ENCODE measurements around the gene HLA-DQA2. TPM values are rescaled to one million over a fixed set of nuclear protein-coding genes. Genes with fewer than 3 reads are reported as not detected.

HLA-DQA2 gene
- total RNA-seq, 4 donors from 2014 or later, result 0.33 to 0.94 TPM; not detected in 2

DNA sequence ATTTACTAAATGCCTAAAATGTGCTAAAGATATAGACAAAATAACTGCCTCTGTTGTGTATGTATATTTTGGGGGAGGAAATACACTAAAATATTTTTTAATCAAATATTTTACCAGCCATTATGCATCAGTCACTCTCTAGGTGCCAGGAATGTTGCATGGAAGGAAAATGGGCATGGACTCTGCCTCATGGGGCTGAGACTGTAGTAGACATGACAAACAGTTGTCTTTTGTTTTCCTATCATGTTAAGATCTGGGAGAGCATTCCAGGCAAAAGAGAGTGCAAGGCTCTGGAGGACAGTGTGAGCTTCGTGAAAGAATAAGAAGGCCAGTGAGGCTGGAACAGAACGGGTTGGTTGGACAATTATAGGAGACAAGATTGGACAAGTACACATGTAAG is 49.1 kb downstream of the HLA-DQA2 start:
- Histone ChIP-seq H3K4me1 (no peaks in the 10 kb centered on the region), H3K27me3 (no peaks in the 10 kb centered on the region), H3K27ac (no peak overlapping the region), H3K36me3 (no peaks in the 10 kb centered on the region), H3K4me3 (replicated peaks in 1 of 3) (no peak overlapping the region), H3K9me3 (no peaks in the 10 kb centered on the region)
- 38 to 61% methylated on average over 2 of the region's 2 CpGs for WGBS, 2 donors
- intact Hi-C loops (cut with DNase I), result loop anchor here (10.0 kb wide), 1 partner anchor 86 kb away; no protein-coding TSS in a partner anchor
- no peak for DNase-seq
- TF ChIP-seq, protein P1, sequence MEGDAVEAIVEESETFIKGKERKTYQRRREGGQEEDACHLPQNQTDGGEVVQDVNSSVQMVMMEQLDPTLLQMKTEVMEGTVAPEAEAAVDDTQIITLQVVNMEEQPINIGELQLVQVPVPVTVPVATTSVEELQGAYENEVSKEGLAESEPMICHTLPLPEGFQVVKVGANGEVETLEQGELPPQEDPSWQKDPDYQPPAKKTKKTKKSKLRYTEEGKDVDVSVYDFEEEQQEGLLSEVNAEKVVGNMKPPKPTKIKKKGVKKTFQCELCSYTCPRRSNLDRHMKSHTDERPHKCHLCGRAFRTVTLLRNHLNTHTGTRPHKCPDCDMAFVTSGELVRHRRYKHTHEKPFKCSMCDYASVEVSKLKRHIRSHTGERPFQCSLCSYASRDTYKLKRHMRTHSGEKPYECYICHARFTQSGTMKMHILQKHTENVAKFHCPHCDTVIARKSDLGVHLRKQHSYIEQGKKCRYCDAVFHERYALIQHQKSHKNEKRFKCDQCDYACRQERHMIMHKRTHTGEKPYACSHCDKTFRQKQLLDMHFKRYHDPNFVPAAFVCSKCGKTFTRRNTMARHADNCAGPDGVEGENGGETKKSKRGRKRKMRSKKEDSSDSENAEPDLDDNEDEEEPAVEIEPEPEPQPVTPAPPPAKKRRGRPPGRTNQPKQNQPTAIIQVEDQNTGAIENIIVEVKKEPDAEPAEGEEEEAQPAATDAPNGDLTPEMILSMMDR (IDR thresholded peaks at IDR 0.05), result no peak
- TF ChIP-seq POLR2A (IDR thresholded peaks at IDR 0.05), result no peak

DNA sequence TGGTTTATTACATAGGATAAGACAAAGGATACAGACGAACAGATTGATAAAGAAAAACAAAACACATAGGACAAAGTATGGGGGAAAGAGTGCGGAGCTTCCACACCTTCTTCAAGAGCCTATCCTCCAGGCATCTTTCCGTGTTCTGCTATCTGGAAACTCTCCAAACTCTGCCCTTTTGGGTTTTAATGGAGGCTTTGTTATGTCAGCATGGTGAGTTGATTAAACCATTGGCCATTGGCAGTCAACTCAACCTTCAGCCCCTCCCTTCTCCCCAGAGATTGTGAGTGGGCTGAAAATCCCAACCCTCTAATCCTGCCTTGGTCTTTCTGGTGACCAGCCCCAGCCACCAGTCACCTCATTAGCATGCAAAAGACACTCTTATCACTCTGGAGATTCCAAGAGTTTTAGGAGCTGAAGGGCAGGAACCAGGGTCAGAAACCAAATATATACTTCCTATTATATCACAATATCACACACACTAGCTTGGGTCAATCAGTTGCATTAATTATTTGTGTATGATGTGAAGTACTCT is 51.8 kb downstream of the HLA-DQA2 start:
- no peaks in the 10 kb centered on the region for H3K27me3 ChIP-seq
- H3K4me3 ChIP-seq (replicated peaks in 1 of 3), result no peak overlapping the region
- DNase-seq, result no peak
- H3K36me3 ChIP-seq, result no peaks in the 10 kb centered on the region
- TF ChIP-seq, protein P1 (IDR thresholded peaks at IDR 0.05), result no peak
- TF ChIP-seq POLR2A (IDR thresholded peaks at IDR 0.05), result no peak
- H3K4me1 ChIP-seq, result no peaks in the 10 kb centered on the region
- intact Hi-C loops (cut with DNase I), result loop anchor here (10.0 kb wide), 1 partner anchor 88 kb away; no protein-coding TSS in a partner anchor
- H3K27ac ChIP-seq, result no peak overlapping the region
- 38 to 41% methylated on average over 3 of the region's 3 CpGs for WGBS, 2 donors
- H3K9me3 ChIP-seq, result no peaks in the 10 kb centered on the region

DNA sequence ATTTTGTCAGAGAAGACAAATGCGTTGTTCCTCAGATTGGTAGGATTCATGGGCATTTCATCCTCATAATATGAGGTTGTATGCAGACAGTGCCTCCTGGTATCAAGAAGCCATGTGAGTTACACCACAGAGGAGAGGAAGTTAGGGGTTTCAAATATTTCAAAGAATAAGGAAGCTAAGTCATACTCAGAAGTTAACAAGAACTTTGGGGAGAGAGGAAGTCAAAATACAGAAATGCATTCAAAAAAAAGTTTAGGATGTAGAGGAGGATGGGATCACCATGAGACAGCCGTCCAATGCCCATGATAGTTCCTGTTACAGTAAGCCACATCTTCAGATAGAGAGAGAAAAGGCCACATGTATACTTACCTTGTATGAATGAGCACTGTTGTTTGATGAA is 53.3 kb downstream of the HLA-DQA2 start:
- intact Hi-C loops (cut with DNase I), result loop anchor here (10.0 kb wide), 1 partner anchor 90 kb away; no protein-coding TSS in a partner anchor
- H3K4me3 ChIP-seq (replicated peaks in 1 of 3), result no peak overlapping the region
- no peak overlapping the region for H3K27ac ChIP-seq
- H3K27me3 ChIP-seq, result no peaks in the 10 kb centered on the region
- DNase-seq, result no peak
- 82 to 84% methylated on average over 2 of the region's 2 CpGs for WGBS, 2 donors
- H3K9me3 ChIP-seq, result no peaks in the 10 kb centered on the region
- no peaks in the 10 kb centered on the region for H3K4me1 ChIP-seq
- H3K36me3 ChIP-seq, result no peaks in the 10 kb centered on the region
- TF ChIP-seq POLR2A (IDR thresholded peaks at IDR 0.05), result no peak
- TF ChIP-seq, protein P1 (IDR thresholded peaks at IDR 0.05), result no peak

Small RNAs within 50 kb of the gene (microRNA-seq; reads per million reads assigned to microRNA genes)
- not detected for gene MIR3135B

Small RNAs within 50 kb of the gene (small RNA-seq; reads per million reads assigned to genes)
- gene MIR3135B, result not detected

Other genes with a start within 250 kb of the HLA-DQA2 start
- 10 to 100 TPM in 1 of 4 donors, 1 to 10 TPM in 1, not detected in 2; 1.6 to 25.6 TPM for gene HLA-DRB5, start 211.1 kb upstream of the HLA-DQA2 start, total RNA-seq
- gene HLA-DRB1, start 151.5 kb upstream of the HLA-DQA2 start, total RNA-seq, result 10 to 100 TPM; 17.1 to 28.1 (median 22.8) TPM
- 10 to 100 TPM in 2 of 4 donors, 1 to 10 TPM in 2; 1.7 to 19.6 (median 10.2) TPM for gene HLA-DQA1, start 104.0 kb upstream of the HLA-DQA2 start, total RNA-seq
- gene HLA-DQB1, start 74.7 kb upstream of the HLA-DQA2 start, total RNA-seq, result 1 to 10 TPM in 2 of 4 donors, under 1 TPM in 1, not detected in 1; 0.27 to 8.6 (median 2.7) TPM
- 1 to 10 TPM in 1 of 4 donors, under 1 TPM in 1, not detected in 2; 0.22 to 2.6 TPM for gene HLA-DQB2, start 22.1 kb downstream of the HLA-DQA2 start, total RNA-seq
- 1 to 10 TPM in 2 of 4 donors, not detected in 2; 1.3 to 1.6 TPM for gene HLA-DOB, start 75.6 kb downstream of the HLA-DQA2 start, total RNA-seq
- 10 to 100 TPM in 1 of 4 donors, 1 to 10 TPM in 3; 6.9 to 31.9 (median 8.2) TPM for gene TAP2, start 97.3 kb downstream of the HLA-DQA2 start, total RNA-seq
- gene PSMB8, start 102.7 kb downstream of the HLA-DQA2 start, total RNA-seq, result 10 to 100 TPM; 27.1 to 46.1 (median 36.3) TPM
- 10 to 100 TPM; 11.0 to 28.5 (median 22.5) TPM for gene TAP1, start 112.3 kb downstream of the HLA-DQA2 start, total RNA-seq
- 10 to 100 TPM in 3 of 4 donors, 1 to 10 TPM in 1; 9.1 to 31.0 (median 18.3) TPM for gene PSMB9, start 112.8 kb downstream of the HLA-DQA2 start, total RNA-seq
- 10 to 100 TPM; 34.7 to 82.9 (median 51.3) TPM for gene HLA-DMB, start 199.6 kb downstream of the HLA-DQA2 start, total RNA-seq
- 10 to 100 TPM; 10.7 to 41.5 (median 27.3) TPM for gene HLA-DMA, start 211.7 kb downstream of the HLA-DQA2 start, total RNA-seq
- 100 to 1,000 TPM; 206 to 282 (median 238) TPM for gene BRD2, start 227.2 kb downstream of the HLA-DQA2 start, total RNA-seq

All from thyroid gland (tissue), 4 donors.